ENCODE data around the gene SLC44A4. TPM values are rescaled to one million over a fixed set of nuclear protein-coding genes. Genes with fewer than 3 reads are reported as not detected.

The SLC44A4 gene
- total RNA-seq, 1 donor from 2014 or later: 0.32 TPM

- H3K4me3 ChIP-seq: no peak overlapping the region
- DNase-seq (ENCODE audit: low spot score): no peak
- H3K27me3 ChIP-seq: no peaks in the 10 kb centered on the region
- Mint-ChIP-seq H3K4me3 (no peak overlapping the region), H3K27ac (no peak overlapping the region), H3K9me3 (peaks cover 10% of the 10 kb centered on the region), H3K27me3 (ENCODE audit: insufficient read depth, low read depth) (no peaks in the 10 kb centered on the region), H3K36me3 (peaks cover 10% of the 10 kb centered on the region), H3K4me1 (peaks cover 2% of the 10 kb centered on the region)
- no peaks in the 10 kb centered on the region for H4K20me1 ChIP-seq (ENCODE audit: low read depth)
- H2AFZ ChIP-seq (replicated peaks): no peak overlapping the region
- H3F3A ChIP-seq (ENCODE audit: low read depth): peaks cover 5% of the 10 kb centered on the region
- no peaks in the 10 kb centered on the region for H3K79me2 ChIP-seq (ENCODE audit: low read depth)
- H3K27ac ChIP-seq: no peak overlapping the region
- no peak overlapping the region for H3K9ac ChIP-seq
- no peak overlapping the region for H3K4me2 ChIP-seq
- H3K36me3 ChIP-seq: no peaks in the 10 kb centered on the region
- no peaks in the 10 kb centered on the region for H3K4me1 ChIP-seq
- no peak for TF ChIP-seq EZH2phosphoT487 (IDR thresholded peaks at IDR 0.05)
- TF ChIP-seq CTCF (IDR thresholded peaks at IDR 0.05): no peak
- no peak for TF ChIP-seq EZH2 (IDR thresholded peaks at IDR 0.05)
- H3K9me3 ChIP-seq (ENCODE audit: low read depth): no peaks in the 10 kb centered on the region
Measured at GRCh38 chr6:31850765-31851484, 27.9 kb downstream of the SLC44A4 start.

- no peaks in the 10 kb centered on the region for H3K79me2 ChIP-seq (ENCODE audit: low read depth)
- no peak overlapping the region for H3K4me3 ChIP-seq
- H3K4me3 Mint-ChIP-seq: no peak overlapping the region
Measured at GRCh38 chr6:31847276-31847978, 31.4 kb downstream of the SLC44A4 start.

GRCh38 chr6:31844507-31844906 lies 34.3 kb downstream of the SLC44A4 start:
- peaks cover 12% of the 10 kb centered on the region for H3K27me3 Mint-ChIP-seq (ENCODE audit: insufficient read depth, low read depth)
- no peaks in the 10 kb centered on the region for H3K9me3 Mint-ChIP-seq
- Histone ChIP-seq H3K4me2 (no peak overlapping the region), H3K4me3 (no peak overlapping the region), H3K27me3 (no peaks in the 10 kb centered on the region), H3K9me3 (ENCODE audit: low read depth) (no peaks in the 10 kb centered on the region), H3K27ac (no peak overlapping the region), H3K9ac (no peak overlapping the region), H3K79me2 (ENCODE audit: low read depth) (no peaks in the 10 kb centered on the region), H3F3A (ENCODE audit: low read depth) (peaks cover 35% of the 10 kb centered on the region), H2AFZ (replicated peaks) (no peak overlapping the region), H3K4me1 (no peaks in the 10 kb centered on the region), H4K20me1 (ENCODE audit: low read depth) (peaks cover 5% of the 10 kb centered on the region), H3K36me3 (peaks cover 10% of the 10 kb centered on the region)
- peaks cover under 1% of the 10 kb centered on the region for H3K4me1 Mint-ChIP-seq
- no peak for DNase-seq (ENCODE audit: low spot score)
- no peak for TF ChIP-seq CTCF (IDR thresholded peaks at IDR 0.05)
- TF ChIP-seq EZH2phosphoT487 (IDR thresholded peaks at IDR 0.05): no peak
- no peak for TF ChIP-seq EZH2 (IDR thresholded peaks at IDR 0.05)
- H3K36me3 Mint-ChIP-seq: peaks cover 11% of the 10 kb centered on the region
- H3K4me3 Mint-ChIP-seq: no peak overlapping the region
- no peak overlapping the region for H3K27ac Mint-ChIP-seq

More at GRCh38 chr6:31847276-31847978, 31.4 kb downstream of the SLC44A4 start:
- Histone ChIP-seq H3K9ac (no peak overlapping the region), H2AFZ (replicated peaks) (no peak overlapping the region), H3K36me3 (no peaks in the 10 kb centered on the region), H3K27me3 (no peaks in the 10 kb centered on the region), H3K4me2 (no peak overlapping the region), H3K9me3 (ENCODE audit: low read depth) (no peaks in the 10 kb centered on the region), H3K27ac (no peak overlapping the region), H3F3A (ENCODE audit: low read depth) (peaks cover 12% of the 10 kb centered on the region), H4K20me1 (ENCODE audit: low read depth) (no peaks in the 10 kb centered on the region), H3K4me1 (no peaks in the 10 kb centered on the region)
- no peak for DNase-seq (ENCODE audit: low spot score)
- no peaks in the 10 kb centered on the region for H3K9me3 Mint-ChIP-seq
- H3K36me3 Mint-ChIP-seq: peaks cover 2% of the 10 kb centered on the region
- H3K27ac Mint-ChIP-seq: no peak overlapping the region
- H3K4me1 Mint-ChIP-seq: peaks cover 2% of the 10 kb centered on the region
- peaks cover 2% of the 10 kb centered on the region for H3K27me3 Mint-ChIP-seq (ENCODE audit: insufficient read depth, low read depth)
- TF ChIP-seq EZH2 (IDR thresholded peaks at IDR 0.05) (no peak), EZH2phosphoT487 (IDR thresholded peaks at IDR 0.05) (no peak), CTCF (IDR thresholded peaks at IDR 0.05) (no peak)
